MM.1S (cell line): ENCODE data around the gene CWF19L1.

Source experiments
- DNase-seq: peaks from one replicate; pipeline ENCODE4 v3.0.0-alpha.2; 2015
- H2AFZ ChIP-seq: fragments of 300-600 bp; sonication (generic); 2 replicates; pipeline ENCODE4 v1.6.0; 2016; ENCODE audit warnings: antibody characterized with exemption, low read length
- H3F3A ChIP-seq: fragments of 300-600 bp; sonication (generic); 2 replicates; pipeline ENCODE4 v1.6.1; 2016; ENCODE audit warnings: mild to moderate bottlenecking, antibody characterized with exemption, low read length, moderate library complexity, mixed read lengths; ENCODE audit not compliant: insufficient read depth
- H3K27ac ChIP-seq: fragments of 300-600 bp; sonication (generic); 2 replicates; pipeline ENCODE4 v1.5.1; 2016; ENCODE audit warnings: mild to moderate bottlenecking, low read length
- H3K27me3 ChIP-seq: fragments of 300-600 bp; sonication (generic); replicated peaks from 2 replicates; pipeline ENCODE4 v1.6.0; 2016; ENCODE audit warnings: low read length; ENCODE audit not compliant: insufficient read depth
- H3K36me3 ChIP-seq: fragments of 300-600 bp; sonication (generic); replicated peaks from 2 replicates; pipeline ENCODE4 v1.6.1; 2016; ENCODE audit warnings: mild to moderate bottlenecking, low read length, mixed read lengths; ENCODE audit not compliant: insufficient read depth
- H3K4me1 ChIP-seq: fragments of 300-600 bp; sonication (generic); 2 replicates; pipeline ENCODE4 v1.6.1; 2016; ENCODE audit warnings: low read length, mixed read lengths
- H3K4me2 ChIP-seq: fragments of 300-600 bp; sonication (generic); 2 replicates; pipeline ENCODE4 v1.6.0; 2016; ENCODE audit warnings: low read depth, low read length
- H3K4me3 ChIP-seq: fragments of 300-600 bp; sonication (generic); 2 replicates; pipeline ENCODE4 v1.5.1; 2016; ENCODE audit warnings: low read length, mixed read lengths
- H3K79me2 ChIP-seq: fragments of 300-600 bp; sonication (generic); 2 replicates; pipeline ENCODE4 v1.6.1; 2016; ENCODE audit warnings: mixed run types, low read length, mixed read lengths
- H3K9ac ChIP-seq: fragments of 300-600 bp; sonication (generic); 2 replicates; pipeline ENCODE4 v1.6.1; 2016; ENCODE audit warnings: low read length, mixed read lengths
- H3K9me2 ChIP-seq: fragments of 300-600 bp; sonication (generic); replicated peaks from 2 replicates; pipeline ENCODE4 v1.6.1; 2016; ENCODE audit warnings: mild to moderate bottlenecking, low read length, mixed read lengths; ENCODE audit not compliant: insufficient read depth
- H3K9me3 ChIP-seq: fragments of 300-600 bp; sonication (generic); replicated peaks from 2 replicates; pipeline ENCODE4 v1.6.1; 2016; ENCODE audit warnings: mild to moderate bottlenecking, low read length, mixed read lengths; ENCODE audit not compliant: insufficient read depth
- H4K20me1 ChIP-seq: fragments of 300-600 bp; sonication (generic); 2 replicates; pipeline ENCODE4 v1.6.1; 2016; ENCODE audit warnings: mild to moderate bottlenecking, low read length, moderate library complexity, mixed read lengths; ENCODE audit not compliant: insufficient read depth
- CTCF ChIP-seq: fragments of 300-600 bp; sonication (generic); IDR thresholded peaks from 2 replicates; pipeline ENCODE4 v1.5.1; 2016; ENCODE audit warnings: antibody characterized with exemption, low read length, mixed read lengths
- EZH2 ChIP-seq: fragments of 300-600 bp; sonication (generic); optimal IDR thresholded peaks from 2 replicates; pipeline ENCODE3; 2017; ENCODE audit warnings: low read depth, mild to moderate bottlenecking, antibody characterized with exemption, low read length, mixed read lengths
- EZH2phosphoT487 ChIP-seq: fragments of 300-600 bp; sonication (generic); IDR thresholded peaks from 2 replicates; pipeline ENCODE4 v1.6.1; 2018; ENCODE audit warnings: antibody characterized with exemption, low read length

Gene CWF19L1

GRCh38 chr10:100291356-100291755, 23.9 kb upstream of the CWF19L1 start:
- no peak overlapping the region for H3K9ac ChIP-seq
- no peak overlapping the region for H3K27ac ChIP-seq
- no peaks in the 10 kb centered on the region for H3K36me3 ChIP-seq
- no peaks in the 10 kb centered on the region for H4K20me1 ChIP-seq
- no peak for TF ChIP-seq EZH2
- no peak for TF ChIP-seq EZH2phosphoT487
- TF ChIP-seq CTCF: no peak
- H3K4me1 ChIP-seq: 0 out of 2 replicates have a peak, but pooled peaks cover 11% of the 10 kb centered on the region
- H3K9me2 ChIP-seq: no peaks in the 10 kb centered on the region
- DNase-seq: no peak
- no peaks in the 10 kb centered on the region for H3K9me3 ChIP-seq
- peaks cover 1% of the 10 kb centered on the region for H3K79me2 ChIP-seq
- H3K4me2 ChIP-seq: no peak overlapping the region
- H2AFZ ChIP-seq: no peak overlapping the region
- no peaks in the 10 kb centered on the region for H3F3A ChIP-seq
- no peak overlapping the region for H3K4me3 ChIP-seq
- peaks cover 4% of the 10 kb centered on the region; the same call in 1 of the 2 replicates for H3K27me3 ChIP-seq

- H3K79me2 ChIP-seq: peaks cover 18% of the 10 kb centered on the region
These were observed 22.2 kb upstream of the CWF19L1 start for GRCh38 chr10:100289641-100290040.

GRCh38 chr10:100288196-100288595, 20.8 kb upstream of the CWF19L1 start:
- DNase-seq: no peak
- Histone ChIP-seq H3K4me1 (peaks cover 11% of the 10 kb centered on the region; the same call in 1 of the 2 replicates), H3K36me3 (no peaks in the 10 kb centered on the region), H3K9me3 (no peaks in the 10 kb centered on the region), H3K9ac (no peak overlapping the region), H3K27ac (no peak overlapping the region), H3K27me3 (no peaks in the 10 kb centered on the region), H3K4me3 (no peak overlapping the region), H3K9me2 (no peaks in the 10 kb centered on the region), H3K4me2 (no peak overlapping the region), H3F3A (peaks cover 6% of the 10 kb centered on the region; the same call in 1 of the 2 replicates), H4K20me1 (no peaks in the 10 kb centered on the region), H2AFZ (no peak overlapping the region), H3K79me2 (peaks cover 32% of the 10 kb centered on the region)
- no peak for TF ChIP-seq EZH2phosphoT487
- no peak for TF ChIP-seq CTCF
- no peak for TF ChIP-seq EZH2

More at GRCh38 chr10:100289641-100290040, 22.2 kb upstream of the CWF19L1 start:
- Histone ChIP-seq H3K36me3 (no peaks in the 10 kb centered on the region), H3F3A (peaks cover 6% of the 10 kb centered on the region; the same call in 1 of the 2 replicates), H3K4me1 (peaks cover 11% of the 10 kb centered on the region; the same call in 1 of the 2 replicates), H3K27me3 (no peaks in the 10 kb centered on the region), H3K27ac (no peak overlapping the region), H2AFZ (no peak overlapping the region), H4K20me1 (no peaks in the 10 kb centered on the region), H3K4me2 (no peak overlapping the region), H3K9ac (no peak overlapping the region), H3K9me2 (no peaks in the 10 kb centered on the region), H3K9me3 (no peaks in the 10 kb centered on the region), H3K4me3 (no peak overlapping the region)
- TF ChIP-seq CTCF (no peak), EZH2phosphoT487 (no peak), EZH2 (no peak)
- no peak for DNase-seq
